ENCODE measurements around the gene HSD17B12. TPM values are rescaled to one million over a fixed set of nuclear protein-coding genes. Genes with fewer than 3 reads are reported as not detected.

The HSD17B12 gene
- total and polyA plus RNA-seq, 2 of the 8 experiments (the other 6 are each of a cell fraction or from before 2014, with no cell fraction given) = 46.0 to 121 TPM

DNA sequence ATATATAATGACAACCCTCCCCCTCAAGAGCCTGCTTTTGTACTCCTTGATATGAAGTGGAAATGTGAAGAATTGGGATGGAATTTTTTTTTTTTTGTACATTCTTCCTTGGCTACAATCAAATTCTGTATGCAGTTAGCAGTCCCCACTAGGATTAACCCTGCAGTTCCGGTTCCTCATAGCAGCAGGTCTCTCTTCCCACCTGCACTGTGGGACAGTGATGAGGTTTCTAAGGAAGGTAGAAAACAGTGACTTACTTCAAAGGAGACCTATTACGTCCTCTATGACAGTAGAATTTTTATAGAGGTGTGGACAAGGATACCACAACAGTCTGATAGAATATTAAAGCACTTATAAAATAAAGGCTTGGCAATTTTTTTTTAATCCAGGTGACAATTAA, 153.7 kb downstream of the HSD17B12 start (continued):
- TF ChIP-seq, protein P1, sequence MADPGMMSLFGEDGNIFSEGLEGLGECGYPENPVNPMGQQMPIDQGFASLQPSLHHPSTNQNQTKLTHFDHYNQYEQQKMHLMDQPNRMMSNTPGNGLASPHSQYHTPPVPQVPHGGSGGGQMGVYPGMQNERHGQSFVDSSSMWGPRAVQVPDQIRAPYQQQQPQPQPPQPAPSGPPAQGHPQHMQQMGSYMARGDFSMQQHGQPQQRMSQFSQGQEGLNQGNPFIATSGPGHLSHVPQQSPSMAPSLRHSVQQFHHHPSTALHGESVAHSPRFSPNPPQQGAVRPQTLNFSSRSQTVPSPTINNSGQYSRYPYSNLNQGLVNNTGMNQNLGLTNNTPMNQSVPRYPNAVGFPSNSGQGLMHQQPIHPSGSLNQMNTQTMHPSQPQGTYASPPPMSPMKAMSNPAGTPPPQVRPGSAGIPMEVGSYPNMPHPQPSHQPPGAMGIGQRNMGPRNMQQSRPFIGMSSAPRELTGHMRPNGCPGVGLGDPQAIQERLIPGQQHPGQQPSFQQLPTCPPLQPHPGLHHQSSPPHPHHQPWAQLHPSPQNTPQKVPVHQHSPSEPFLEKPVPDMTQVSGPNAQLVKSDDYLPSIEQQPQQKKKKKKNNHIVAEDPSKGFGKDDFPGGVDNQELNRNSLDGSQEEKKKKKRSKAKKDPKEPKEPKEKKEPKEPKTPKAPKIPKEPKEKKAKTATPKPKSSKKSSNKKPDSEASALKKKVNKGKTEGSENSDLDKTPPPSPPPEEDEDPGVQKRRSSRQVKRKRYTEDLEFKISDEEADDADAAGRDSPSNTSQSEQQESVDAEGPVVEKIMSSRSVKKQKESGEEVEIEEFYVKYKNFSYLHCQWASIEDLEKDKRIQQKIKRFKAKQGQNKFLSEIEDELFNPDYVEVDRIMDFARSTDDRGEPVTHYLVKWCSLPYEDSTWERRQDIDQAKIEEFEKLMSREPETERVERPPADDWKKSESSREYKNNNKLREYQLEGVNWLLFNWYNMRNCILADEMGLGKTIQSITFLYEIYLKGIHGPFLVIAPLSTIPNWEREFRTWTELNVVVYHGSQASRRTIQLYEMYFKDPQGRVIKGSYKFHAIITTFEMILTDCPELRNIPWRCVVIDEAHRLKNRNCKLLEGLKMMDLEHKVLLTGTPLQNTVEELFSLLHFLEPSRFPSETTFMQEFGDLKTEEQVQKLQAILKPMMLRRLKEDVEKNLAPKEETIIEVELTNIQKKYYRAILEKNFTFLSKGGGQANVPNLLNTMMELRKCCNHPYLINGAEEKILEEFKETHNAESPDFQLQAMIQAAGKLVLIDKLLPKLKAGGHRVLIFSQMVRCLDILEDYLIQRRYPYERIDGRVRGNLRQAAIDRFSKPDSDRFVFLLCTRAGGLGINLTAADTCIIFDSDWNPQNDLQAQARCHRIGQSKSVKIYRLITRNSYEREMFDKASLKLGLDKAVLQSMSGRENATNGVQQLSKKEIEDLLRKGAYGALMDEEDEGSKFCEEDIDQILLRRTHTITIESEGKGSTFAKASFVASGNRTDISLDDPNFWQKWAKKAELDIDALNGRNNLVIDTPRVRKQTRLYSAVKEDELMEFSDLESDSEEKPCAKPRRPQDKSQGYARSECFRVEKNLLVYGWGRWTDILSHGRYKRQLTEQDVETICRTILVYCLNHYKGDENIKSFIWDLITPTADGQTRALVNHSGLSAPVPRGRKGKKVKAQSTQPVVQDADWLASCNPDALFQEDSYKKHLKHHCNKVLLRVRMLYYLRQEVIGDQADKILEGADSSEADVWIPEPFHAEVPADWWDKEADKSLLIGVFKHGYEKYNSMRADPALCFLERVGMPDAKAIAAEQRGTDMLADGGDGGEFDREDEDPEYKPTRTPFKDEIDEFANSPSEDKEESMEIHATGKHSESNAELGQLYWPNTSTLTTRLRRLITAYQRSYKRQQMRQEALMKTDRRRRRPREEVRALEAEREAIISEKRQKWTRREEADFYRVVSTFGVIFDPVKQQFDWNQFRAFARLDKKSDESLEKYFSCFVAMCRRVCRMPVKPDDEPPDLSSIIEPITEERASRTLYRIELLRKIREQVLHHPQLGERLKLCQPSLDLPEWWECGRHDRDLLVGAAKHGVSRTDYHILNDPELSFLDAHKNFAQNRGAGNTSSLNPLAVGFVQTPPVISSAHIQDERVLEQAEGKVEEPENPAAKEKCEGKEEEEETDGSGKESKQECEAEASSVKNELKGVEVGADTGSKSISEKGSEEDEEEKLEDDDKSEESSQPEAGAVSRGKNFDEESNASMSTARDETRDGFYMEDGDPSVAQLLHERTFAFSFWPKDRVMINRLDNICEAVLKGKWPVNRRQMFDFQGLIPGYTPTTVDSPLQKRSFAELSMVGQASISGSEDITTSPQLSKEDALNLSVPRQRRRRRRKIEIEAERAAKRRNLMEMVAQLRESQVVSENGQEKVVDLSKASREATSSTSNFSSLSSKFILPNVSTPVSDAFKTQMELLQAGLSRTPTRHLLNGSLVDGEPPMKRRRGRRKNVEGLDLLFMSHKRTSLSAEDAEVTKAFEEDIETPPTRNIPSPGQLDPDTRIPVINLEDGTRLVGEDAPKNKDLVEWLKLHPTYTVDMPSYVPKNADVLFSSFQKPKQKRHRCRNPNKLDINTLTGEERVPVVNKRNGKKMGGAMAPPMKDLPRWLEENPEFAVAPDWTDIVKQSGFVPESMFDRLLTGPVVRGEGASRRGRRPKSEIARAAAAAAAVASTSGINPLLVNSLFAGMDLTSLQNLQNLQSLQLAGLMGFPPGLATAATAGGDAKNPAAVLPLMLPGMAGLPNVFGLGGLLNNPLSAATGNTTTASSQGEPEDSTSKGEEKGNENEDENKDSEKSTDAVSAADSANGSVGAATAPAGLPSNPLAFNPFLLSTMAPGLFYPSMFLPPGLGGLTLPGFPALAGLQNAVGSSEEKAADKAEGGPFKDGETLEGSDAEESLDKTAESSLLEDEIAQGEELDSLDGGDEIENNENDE (IDR thresholded peaks at IDR 0.05; ENCODE audit: insufficient replicate concordance, low read length) = no peak
- TF ChIP-seq SP2 (IDR thresholded peaks at IDR 0.05; ENCODE audit: low read length) (no peak), USF2 (IDR thresholded peaks at IDR 0.05; ENCODE audit: low read length) (no peak), CBX8 (IDR thresholded peaks at IDR 0.05; ENCODE audit: borderline replicate concordance, low read depth, low read length) (no peak), CBX5 (IDR thresholded peaks at IDR 0.05; ENCODE audit: low read depth, low read length) (no peak), CHD1 (IDR thresholded peaks at IDR 0.05; ENCODE audit: low read depth, low read length) (no peak), SP4 (IDR thresholded peaks at IDR 0.05; ENCODE audit: low read length) (no peak)

Measured in H1 (cell line).